HCT116 (cell line): Measurements from ENCODE around the gene NLRC5. TPM values are rescaled to one million over a fixed set of nuclear protein-coding genes. Genes with fewer than 3 reads are reported as not detected.

Experiments
- ATAC-seq: fragments of 200-7000 bp; cut with Tn5 transposase; 2 replicates; pipeline ENCODE4 v1.9.1; 2020; ENCODE audit warnings: mild to moderate bottlenecking, moderate library complexity
- BruUV-seq: library from RNA; stranded (reverse); fragments of 400-500 nt; replicated peaks from 2 replicates; lab custom pipeline; 2021; lab: Mats Ljungman, UMichigan
- CTCF ChIA-PET: fragments of 300-600 bp; sonication (Branson Sonifier 250); formaldehyde crosslinking; loops from one replicate; lab custom pipeline; 2021; ENCODE audit warnings: antibody characterized with exemption; lab: Charles Lee
- POLR2A ChIA-PET: fragments of 300-600, 350-600 bp; sonication (Branson Sonifier 250); formaldehyde crosslinking; loops from one replicate; lab custom pipeline; 2021; ENCODE audit warnings: antibody characterized with exemption; lab: Charles Lee
- RAD21 ChIA-PET, 2 experiments: fragments of 300-600 bp; sonication (Branson Sonifier 250); formaldehyde crosslinking; loops; one replicate each; lab custom pipeline; 2023; ENCODE audit warnings: low total read pairs in 2 of 2; ENCODE audit not compliant: uncharacterized antibody in 2 of 2, unreplicated experiment in 2 of 2, low non-redundant PET in 1 of 2; lab: Charles Lee
- DNase-seq: peaks from one replicate; pipeline ENCODE4 v3.0.0-alpha.2; 2010; ENCODE audit warnings: low read depth, low spot score
- H2AFZ ChIP-seq: fragments of 200-600 bp; shearing (Covaris generic), sonication (generic); 2 replicates; pipeline ENCODE4 v1.6.1; 2017; ENCODE audit warnings: low read depth, mixed run types, mixed read lengths, antibody characterized with exemption, low read length; ENCODE audit not compliant: poor library complexity, severe bottlenecking
- H3K27ac ChIP-seq: 2 replicates; pipeline ENCODE4 v1.5.1; 2012; ENCODE audit warnings: low read depth, low read length
- H3K27me3 ChIP-seq: fragments of 200-600 bp; sonication (generic); 2 replicates; pipeline ENCODE4 v1.6.1; 2016; ENCODE audit warnings: mixed run types, low read length, mixed read lengths; ENCODE audit not compliant: insufficient read depth
- H3K36me3 ChIP-seq, 2 experiments: fragments of 200-500 bp in 1 of 2; fragments of 200-600 bp in 1 of 2; sonication (Bioruptor generic) in 1 of 2; sonication (generic) in 1 of 2; 2 replicates each; pipeline versions ENCODE4 v1.5.1 to v1.6.1; 2014 to 2016; ENCODE audit warnings: low read length in 2 of 2, inconsistent platforms in 1 of 2, mixed read lengths in 1 of 2, mixed run types in 1 of 2; ENCODE audit not compliant: insufficient read depth in 2 of 2, control insufficient read depth in 1 of 2
- H3K4me1 ChIP-seq, 2 experiments: fragments of 200-600 bp in 1 of 2; sonication (generic) in 1 of 2; 2 replicates each; pipeline versions ENCODE4 v1.5.1 to v1.6.1; 2012 to 2017; ENCODE audit warnings: low read length in 2 of 2, inconsistent platforms in 1 of 2, mild to moderate bottlenecking in 1 of 2, mixed read lengths in 1 of 2, mixed run types in 1 of 2, moderate library complexity in 1 of 2; ENCODE audit not compliant: insufficient read depth in 2 of 2, control insufficient read depth in 1 of 2
- H3K4me2 ChIP-seq: fragments of 200-600 bp; sonication (generic); 2 replicates; pipeline ENCODE4 v1.6.1; 2017; ENCODE audit warnings: mixed run types, low read length, mixed read lengths
- H3K4me3 ChIP-seq, 2 experiments: fragments of 200-600 bp in 1 of 2; sonication (generic) in 1 of 2; replicated peaks in 1 of 2; 2 replicates each; pipeline ENCODE4 v1.5.1; 2011 to 2016; ENCODE audit warnings: low read length in 2 of 2, control low read depth in 1 of 2, low read depth in 1 of 2, mild to moderate bottlenecking in 1 of 2, mixed read lengths in 1 of 2, mixed run types in 1 of 2
- H3K79me2 ChIP-seq: fragments of 200-600 bp; sonication (generic); 2 replicates; pipeline ENCODE4 v1.6.1; 2017; ENCODE audit warnings: mild to moderate bottlenecking, mixed run types, low read length, moderate library complexity, mixed read lengths; ENCODE audit not compliant: insufficient read depth
- H3K9ac ChIP-seq: fragments of 200-600 bp; sonication (generic); 2 replicates; pipeline ENCODE4 v1.6.1; 2016; ENCODE audit warnings: low read length, mixed read lengths
- H3K9me2 ChIP-seq: fragments of 200-600 bp; sonication (generic), shearing (Covaris generic); 2 replicates; pipeline ENCODE4 v1.6.1; 2017; ENCODE audit warnings: mixed run types, mild to moderate bottlenecking, moderate library complexity; ENCODE audit not compliant: insufficient read depth
- H3K9me3 ChIP-seq, 2 experiments: fragments of 200-500 bp in 1 of 2; fragments of 200-600 bp in 1 of 2; sonication (Bioruptor generic) in 1 of 2; sonication (generic) in 1 of 2; 2 replicates each; pipeline ENCODE4 v1.6.1; 2014 to 2017; ENCODE audit warnings: low read length in 2 of 2, mixed read lengths in 2 of 2, inconsistent platforms in 1 of 2, low read depth in 1 of 2, mild to moderate bottlenecking in 1 of 2, mixed run types in 1 of 2, moderate library complexity in 1 of 2; ENCODE audit not compliant: control insufficient read depth in 1 of 2, insufficient read depth in 1 of 2
- H4K20me1 ChIP-seq: fragments of 200-600 bp; sonication (generic), shearing (Covaris generic); 2 replicates; pipeline ENCODE4 v1.6.1; 2017; ENCODE audit warnings: mixed run types, mild to moderate bottlenecking, moderate library complexity; ENCODE audit not compliant: insufficient read depth
- CBX3 ChIP-seq: IDR thresholded peaks from 2 replicates; pipeline ENCODE4 v1.6.1; 2012; ENCODE audit warnings: low read depth
- CTCF ChIP-seq, 3 experiments: fragments of 200-600 bp in 1 of 3; sonication (generic) in 1 of 3; IDR thresholded peaks in 2 of 3; conservative IDR thresholded peaks in 1 of 3; 2 replicates each; pipeline ENCODE4 v1.5.1; 2012 to 2017; ENCODE audit warnings: low read depth in 2 of 3, low read length in 2 of 3, antibody characterized with exemption in 1 of 3, borderline replicate concordance in 1 of 3, control low read depth in 1 of 3, mild to moderate bottlenecking in 1 of 3, mixed read lengths in 1 of 3, mixed run types in 1 of 3, moderate library complexity in 1 of 3; ENCODE audit not compliant: insufficient read depth in 1 of 3
- ELF1 ChIP-seq: IDR thresholded peaks from 2 replicates; pipeline ENCODE4 v1.6.1; 2012; ENCODE audit warnings: low read depth, borderline replicate concordance
- EZH2 ChIP-seq: fragments of 200-600 bp; sonication (generic); IDR thresholded peaks from 2 replicates; pipeline ENCODE4 v1.6.1; 2017; ENCODE audit warnings: antibody characterized with exemption, mixed run types
- EZH2phosphoT487 ChIP-seq: fragments of 200-600 bp; IDR thresholded peaks from 2 replicates; pipeline ENCODE4 v1.6.1; 2018; ENCODE audit warnings: antibody characterized with exemption, borderline replicate concordance
- FOSL1 ChIP-seq: IDR thresholded peaks from 2 replicates; pipeline ENCODE4 v1.6.1; 2012; ENCODE audit warnings: low read depth
- JUND ChIP-seq: IDR thresholded peaks from 2 replicates; pipeline ENCODE4 v1.6.1; 2012
- MAX ChIP-seq: IDR thresholded peaks from 2 replicates; pipeline ENCODE4 v1.6.1; 2012
- POLR2A ChIP-seq: IDR thresholded peaks from 2 replicates; pipeline ENCODE4 v1.7.0; 2011; ENCODE audit warnings: borderline replicate concordance; ENCODE audit not compliant: insufficient read depth, insufficient read length; ENCODE audit errors: extremely low read depth
- POLR2AphosphoS5 ChIP-seq: IDR thresholded peaks from 2 replicates; pipeline ENCODE4 v1.6.1; 2011; ENCODE audit warnings: mild to moderate bottlenecking, low read depth, low read length, moderate library complexity
- RAD21 ChIP-seq: IDR thresholded peaks from 2 replicates; pipeline ENCODE4 v1.6.1; 2012; ENCODE audit warnings: low read depth, mild to moderate bottlenecking
- REST ChIP-seq: IDR thresholded peaks from 2 replicates; pipeline ENCODE4 v1.6.1; 2012; ENCODE audit warnings: low read depth
- SIN3A ChIP-seq: IDR thresholded peaks from 2 replicates; pipeline ENCODE4 v1.6.1; 2012; ENCODE audit warnings: low read depth
- SRF ChIP-seq: IDR thresholded peaks from 2 replicates; pipeline ENCODE4 v1.6.1; 2012; ENCODE audit warnings: low read depth
- YY1 ChIP-seq: IDR thresholded peaks from 2 replicates; pipeline ENCODE4 v1.6.1; 2011; ENCODE audit warnings: low read length, low read depth, moderate library complexity, mild to moderate bottlenecking; ENCODE audit not compliant: insufficient replicate concordance; ENCODE audit errors: extremely low read depth
- ZFX ChIP-seq: fragments of 450-650 bp; IDR thresholded peaks from 2 replicates; pipeline ENCODE4 v1.6.1; 2017
- ZNF274 ChIP-seq: fragments of 200-500 bp; sonication (Bioruptor generic); IDR thresholded peaks from 2 replicates; pipeline ENCODE4 v1.6.1; 2014; ENCODE audit warnings: mild to moderate bottlenecking, low read depth, low read length, inconsistent platforms
- intact Hi-C: fragments of 100-400 bp; cut with micrococcal nuclease; formaldehyde crosslinking; loops from 2 replicates; pipeline ENCODE4 v1.10.0; 2022
- total RNA-seq: library from RNA; stranded (reverse); gene quantifications from one replicate; pipeline ENCODE4 v1.2.1, GENCODE V29; 2021; ENCODE audit not compliant: unreplicated experiment

NLRC5 gene
- total RNA-seq, 1 experiment from 2014 or later, result 10.4 TPM

- TF ChIP-seq REST (no peak), SIN3A (no peak), POLR2A (no peak)
Measured at GRCh38 chr16:57009643-57010170, 20.4 kb downstream of the NLRC5 start (continued).

GRCh38 chr16:57012353-57012752, 23.0 kb downstream of the NLRC5 start:
- H2AFZ ChIP-seq, result no peak overlapping the region
- no peaks in the 10 kb centered on the region for H3K79me2 ChIP-seq
- H3K4me1 ChIP-seq, result peaks cover 0 to 19% of the 10 kb centered on the region in 2 experiments; a peak in 2 of 4 replicates
- ChIA-PET POLR2A (no interaction called here), RAD21 (no interaction called here), CTCF (no interaction called here)
- no TSS peak for BruUV-seq
- H3K9me2 ChIP-seq, result no peaks in the 10 kb centered on the region
- H3K27me3 ChIP-seq, result no peaks in the 10 kb centered on the region
- ATAC-seq, result no peak
- H3K4me2 ChIP-seq, result 0 out of 2 replicates have a peak overlapping the region, but pooled peaks have one; percentile 32
- no peak for TF ChIP-seq EZH2
- TF ChIP-seq MAX, result no peak
- TF ChIP-seq ZFX, result no peak
- TF ChIP-seq ELF1, result no peak
- no peak for TF ChIP-seq POLR2A
- TF ChIP-seq CTCF (IDR thresholded peaks at IDR 0.05 in 2 of 3, conservative IDR thresholded peaks at IDR 0.05 in 1 of 3; ENCODE audit: borderline replicate concordance in 1 of 3, insufficient read depth in 1 of 3, low read depth in 2 of 3, low read length in 2 of 3), result no peak
- TF ChIP-seq CBX3, result no peak
- TF ChIP-seq RAD21, result no peak
- TF ChIP-seq EZH2phosphoT487, result no peak
- no peak for TF ChIP-seq JUND
- TF ChIP-seq SIN3A, result no peak
- TF ChIP-seq FOSL1, result no peak
- TF ChIP-seq POLR2AphosphoS5, result no peak
- TF ChIP-seq REST, result no peak
- no peak for TF ChIP-seq YY1
- TF ChIP-seq SRF, result no peak
- TF ChIP-seq ZNF274, result no peak
- DNase-seq, result no peak
- no peaks in the 10 kb centered on the region for H4K20me1 ChIP-seq
- no peak overlapping the region for H3K4me3 ChIP-seq
- no peaks in the 10 kb centered on the region for H3K9me3 ChIP-seq
- H3K36me3 ChIP-seq, result no peaks in the 10 kb centered on the region
- no peak overlapping the region for H3K27ac ChIP-seq
- H3K9ac ChIP-seq, result no peak overlapping the region
- intact Hi-C loops, result no loop called here
